ENCODE data around the gene FOLH1. TPM values are rescaled to one million over a fixed set of nuclear protein-coding genes. Genes with fewer than 3 reads are reported as not detected.
"Not testable (repeated sequence)": the region's sequence is repeated elsewhere in the genome, so short reads cannot be mapped to it uniquely, and the experiment has no call there.

FOLH1 gene
- polyA plus RNA-seq, 1 donor (not counting 4 experiments of a cell fraction or from before 2014, with no cell fraction given), result 1.0 TPM

- Histone ChIP-seq H4K20me1 (ENCODE audit: control insufficient read depth, extremely low read depth, insufficient read depth, low read length) (no peaks in the 10 kb centered on the region), H3K9ac (ENCODE audit: control insufficient read depth, extremely low read depth, insufficient read depth, low read length) (no peak overlapping the region), H2AFZ (ENCODE audit: control insufficient read depth, low read length) (no peak overlapping the region), H3K4me3 (ENCODE audit: control insufficient read depth in 2 of 3, extremely low read depth in 1 of 3, insufficient read depth in 2 of 3, low read depth in 1 of 3, low read length in 3 of 3) (no peak overlapping the region), H3K4me2 (ENCODE audit: control insufficient read depth, extremely low read depth, insufficient read depth, low read depth, low read length) (no peak overlapping the region), H3K27ac (ENCODE audit: control insufficient read depth, insufficient read depth, low read length) (no peak overlapping the region), H3K4me1 (ENCODE audit: control insufficient read depth, extremely low read depth, insufficient read depth, low read length) (no peaks in the 10 kb centered on the region), H3K9me3 (ENCODE audit: control insufficient read depth, low read depth, low read length) (no peaks in the 10 kb centered on the region), H3K9me1 (ENCODE audit: control insufficient read depth, extremely low read depth, insufficient read depth, low read length) (no peaks in the 10 kb centered on the region), H3K27me3 (ENCODE audit: control insufficient read depth, extremely low read depth, insufficient read depth, low read length) (no peaks in the 10 kb centered on the region), H3K79me2 (ENCODE audit: control insufficient read depth, insufficient read depth, low read length) (no peaks in the 10 kb centered on the region), H3K36me3 (ENCODE audit: control insufficient read depth in 2 of 2, extremely low read depth in 1 of 2, insufficient read depth in 2 of 2, low read length in 2 of 2) (no peaks in the 10 kb centered on the region)
- DNase-seq (ENCODE audit: low read depth, low spot score) (no peak), FAIRE-seq (no peak)
- dilution Hi-C loops (cut with MboI; ENCODE audit: extremely low pct_ligation_motif_present, low sequenced_read_pairs), result no loop called here
- TF ChIP-seq EZH2 (IDR thresholded peaks at IDR 0.05; ENCODE audit: low read length), result no peak
- no peak for TF ChIP-seq CTCF (optimal IDR thresholded peaks at IDR 0.05 in 1 of 3, IDR thresholded peaks at IDR 0.05 in 1 of 3, conservative IDR thresholded peaks at IDR 0.05 in 1 of 3; ENCODE audit: extremely low read depth in 1 of 3, insufficient read depth in 2 of 3, low read length in 3 of 3)
Observed at GRCh38 chr11:49221112-49221511, 12.7 kb upstream of the FOLH1 start.

GRCh38 chr11:49213026-49213560 is 4.7 kb upstream of the FOLH1 start:
- no peak overlapping the region for H3K4me2 ChIP-seq (ENCODE audit: control insufficient read depth, extremely low read depth, insufficient read depth, low read depth, low read length)
- H3K4me3 ChIP-seq (ENCODE audit: control insufficient read depth in 2 of 3, extremely low read depth in 1 of 3, insufficient read depth in 2 of 3, low read depth in 1 of 3, low read length in 3 of 3), result no peak overlapping the region
- no peak overlapping the region for H3K27ac ChIP-seq (ENCODE audit: control insufficient read depth, insufficient read depth, low read length)
- H3K9me1 ChIP-seq (ENCODE audit: control insufficient read depth, extremely low read depth, insufficient read depth, low read length), result no peaks in the 10 kb centered on the region
- no peak for DNase-seq (ENCODE audit: low read depth, low spot score)
- H3K9me3 ChIP-seq (ENCODE audit: control insufficient read depth, low read depth, low read length), result no peaks in the 10 kb centered on the region
- H3K79me2 ChIP-seq (ENCODE audit: control insufficient read depth, insufficient read depth, low read length), result no peaks in the 10 kb centered on the region
- H3K27me3 ChIP-seq (ENCODE audit: control insufficient read depth, extremely low read depth, insufficient read depth, low read length), result peaks cover 2% of the 10 kb centered on the region
- H3K4me1 ChIP-seq (ENCODE audit: control insufficient read depth, extremely low read depth, insufficient read depth, low read length), result no peaks in the 10 kb centered on the region
- no peaks in the 10 kb centered on the region for H4K20me1 ChIP-seq (ENCODE audit: control insufficient read depth, extremely low read depth, insufficient read depth, low read length)
- dilution Hi-C loops (cut with MboI; ENCODE audit: extremely low pct_ligation_motif_present, low sequenced_read_pairs), result no loop called here
- H3K9ac ChIP-seq (ENCODE audit: control insufficient read depth, extremely low read depth, insufficient read depth, low read length), result no peak overlapping the region
- no peak overlapping the region for H2AFZ ChIP-seq (ENCODE audit: control insufficient read depth, low read length)
- no peaks in the 10 kb centered on the region for H3K36me3 ChIP-seq (ENCODE audit: control insufficient read depth in 2 of 2, extremely low read depth in 1 of 2, insufficient read depth in 2 of 2, low read length in 2 of 2)
- TF ChIP-seq CTCF (optimal IDR thresholded peaks at IDR 0.05 in 1 of 3, IDR thresholded peaks at IDR 0.05 in 1 of 3, conservative IDR thresholded peaks at IDR 0.05 in 1 of 3; ENCODE audit: extremely low read depth in 1 of 3, insufficient read depth in 2 of 3, low read length in 3 of 3), result no peak
- no peak for TF ChIP-seq EZH2 (IDR thresholded peaks at IDR 0.05; ENCODE audit: low read length)
- no peak for FAIRE-seq

- peak; percentile 56 for FAIRE-seq
- H3K4me1 ChIP-seq (ENCODE audit: control insufficient read depth, extremely low read depth, insufficient read depth, low read length); H4K20me1 ChIP-seq (ENCODE audit: control insufficient read depth, extremely low read depth, insufficient read depth, low read length); H3K79me2 ChIP-seq (ENCODE audit: control insufficient read depth, insufficient read depth, low read length); H3K27ac ChIP-seq (ENCODE audit: control insufficient read depth, insufficient read depth, low read length); dilution Hi-C loops (cut with MboI; ENCODE audit: extremely low pct_ligation_motif_present, low sequenced_read_pairs); H2AFZ ChIP-seq (ENCODE audit: control insufficient read depth, low read length); H3K9me3 ChIP-seq (ENCODE audit: control insufficient read depth, low read depth, low read length); H3K4me2 ChIP-seq (ENCODE audit: control insufficient read depth, extremely low read depth, insufficient read depth, low read depth, low read length); H3K9ac ChIP-seq (ENCODE audit: control insufficient read depth, extremely low read depth, insufficient read depth, low read length); DNase-seq (ENCODE audit: low read depth, low spot score); H3K4me3 ChIP-seq (ENCODE audit: control insufficient read depth in 2 of 3, extremely low read depth in 1 of 3, insufficient read depth in 2 of 3, low read depth in 1 of 3, low read length in 3 of 3); H3K9me1 ChIP-seq (ENCODE audit: control insufficient read depth, extremely low read depth, insufficient read depth, low read length); H3K27me3 ChIP-seq (ENCODE audit: control insufficient read depth, extremely low read depth, insufficient read depth, low read length); H3K36me3 ChIP-seq (ENCODE audit: control insufficient read depth in 2 of 2, extremely low read depth in 1 of 2, insufficient read depth in 2 of 2, low read length in 2 of 2): not testable (repeated sequence)
Observed at GRCh38 chr11:49206999-49207398, 1.4 kb downstream of the FOLH1 start.
